ENCODE results near the gene ART1.

- TF ChIP-seq, protein P1, sequence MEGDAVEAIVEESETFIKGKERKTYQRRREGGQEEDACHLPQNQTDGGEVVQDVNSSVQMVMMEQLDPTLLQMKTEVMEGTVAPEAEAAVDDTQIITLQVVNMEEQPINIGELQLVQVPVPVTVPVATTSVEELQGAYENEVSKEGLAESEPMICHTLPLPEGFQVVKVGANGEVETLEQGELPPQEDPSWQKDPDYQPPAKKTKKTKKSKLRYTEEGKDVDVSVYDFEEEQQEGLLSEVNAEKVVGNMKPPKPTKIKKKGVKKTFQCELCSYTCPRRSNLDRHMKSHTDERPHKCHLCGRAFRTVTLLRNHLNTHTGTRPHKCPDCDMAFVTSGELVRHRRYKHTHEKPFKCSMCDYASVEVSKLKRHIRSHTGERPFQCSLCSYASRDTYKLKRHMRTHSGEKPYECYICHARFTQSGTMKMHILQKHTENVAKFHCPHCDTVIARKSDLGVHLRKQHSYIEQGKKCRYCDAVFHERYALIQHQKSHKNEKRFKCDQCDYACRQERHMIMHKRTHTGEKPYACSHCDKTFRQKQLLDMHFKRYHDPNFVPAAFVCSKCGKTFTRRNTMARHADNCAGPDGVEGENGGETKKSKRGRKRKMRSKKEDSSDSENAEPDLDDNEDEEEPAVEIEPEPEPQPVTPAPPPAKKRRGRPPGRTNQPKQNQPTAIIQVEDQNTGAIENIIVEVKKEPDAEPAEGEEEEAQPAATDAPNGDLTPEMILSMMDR (IDR thresholded peaks at IDR 0.05), result no peak
- no peak for TF ChIP-seq POLR2A (IDR thresholded peaks at IDR 0.05)
These were observed 7.7 kb upstream of the ART1 start for GRCh38 chr11:3637201-3637600.

Data from lower leg skin (tissue), 3 donors.